Subcutaneous abdominal adipose tissue (tissue), 5 donors: ENCODE data around the gene ACTN4.

Experiments
- H3K27ac ChIP-seq: one replicate; pipeline ENCODE4 v1.7.0; 2013; ENCODE audit warnings: low read depth, mild to moderate bottlenecking, inconsistent platforms, low read length, moderate library complexity
- H3K27me3 ChIP-seq, 5 donors: one replicate each; pipeline ENCODE4 v1.7.0; 2013; ENCODE audit warnings: low read length in 5 of 5, inconsistent platforms in 1 of 5; ENCODE audit not compliant: control insufficient read depth in 5 of 5, insufficient read depth in 4 of 5
- H3K36me3 ChIP-seq, 5 donors: one replicate each; pipeline ENCODE4 v1.7.0; 2013; ENCODE audit warnings: low read length in 5 of 5; ENCODE audit not compliant: control insufficient read depth in 5 of 5, insufficient read depth in 5 of 5
- H3K4me1 ChIP-seq, 5 donors: one replicate each; pipeline ENCODE4 v1.7.0; 2013; ENCODE audit warnings: low read length in 5 of 5, mild to moderate bottlenecking in 3 of 5, moderate library complexity in 1 of 5; ENCODE audit not compliant: control insufficient read depth in 5 of 5, insufficient read depth in 5 of 5
- H3K4me3 ChIP-seq, 5 donors: one replicate each; pipeline ENCODE4 v1.7.0; 2013; ENCODE audit warnings: low read length in 5 of 5, low read depth in 1 of 5
- H3K9ac ChIP-seq, 5 donors: one replicate each; pipeline ENCODE4 v1.7.0; 2013; ENCODE audit warnings: low read length in 5 of 5, mild to moderate bottlenecking in 4 of 5, moderate library complexity in 3 of 5
- H3K9me3 ChIP-seq, 5 donors: one replicate each; pipeline ENCODE4 v1.7.0; 2013; ENCODE audit warnings: low read length in 5 of 5; ENCODE audit not compliant: control insufficient read depth in 5 of 5
- donor health status: healthy.
- donor health status: healthy.
- donor health status: healthy.
- donor health status: healthy.
- donor health status: healthy.

ACTN4 gene

DNA sequence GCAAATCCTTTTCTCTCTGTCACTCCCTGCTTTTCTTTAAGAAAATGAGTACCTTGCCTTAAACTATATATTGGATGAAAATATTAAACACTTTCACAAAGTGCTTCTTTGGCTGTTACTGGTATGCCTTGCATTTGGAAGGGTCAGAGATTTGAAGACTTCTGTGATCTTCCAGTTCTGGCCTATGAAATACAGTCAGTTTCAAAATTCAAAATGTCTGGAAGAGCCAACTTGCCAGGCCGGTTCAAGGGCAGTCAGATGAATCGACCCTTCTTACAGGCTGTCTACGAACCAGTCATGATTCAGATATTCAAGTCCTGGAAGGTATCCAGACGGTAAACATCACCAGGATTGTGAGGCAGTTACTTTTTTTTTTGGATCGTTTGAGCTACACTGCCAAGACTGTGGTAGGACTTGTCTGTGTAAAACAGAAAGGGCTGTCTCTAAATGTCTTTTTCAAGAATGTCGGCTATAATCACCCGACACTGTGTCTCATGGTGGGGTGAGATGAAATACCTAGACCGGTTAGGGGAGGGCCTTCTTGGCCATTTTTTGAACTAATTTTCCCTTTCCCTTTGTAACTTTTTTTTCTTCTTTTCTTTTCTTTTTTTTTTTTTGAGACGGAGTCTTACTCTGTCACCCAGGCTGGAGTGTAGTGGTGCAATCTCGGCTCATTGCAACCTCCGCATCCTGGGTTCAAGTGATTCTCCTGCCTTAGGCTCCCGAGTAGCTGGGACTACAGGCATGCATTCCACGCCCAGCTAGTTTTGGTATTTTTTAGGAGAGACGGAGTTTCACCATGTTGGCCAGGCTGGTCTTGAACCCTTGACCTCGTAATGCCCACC, 11.2 kb downstream of the ACTN4 start:
- Histone ChIP-seq H3K9ac (peak overlapping the region in 4 of 5 donors; percentile 56 to 73 (median 60)), H3K27me3 (no peaks in the 10 kb centered on the region), H3K27ac (peak overlapping the region; percentile 96), H3K4me1 (peaks cover 7 to 96% (median 94%) of the 10 kb centered on the region in 5 donors), H3K36me3 (peaks cover 0 to 5% (median 0%) of the 10 kb centered on the region in 5 donors), H3K4me3 (peak overlapping the region in 2 of 5 donors; percentile 30 to 49), H3K9me3 (no peaks in the 10 kb centered on the region)

DNA sequence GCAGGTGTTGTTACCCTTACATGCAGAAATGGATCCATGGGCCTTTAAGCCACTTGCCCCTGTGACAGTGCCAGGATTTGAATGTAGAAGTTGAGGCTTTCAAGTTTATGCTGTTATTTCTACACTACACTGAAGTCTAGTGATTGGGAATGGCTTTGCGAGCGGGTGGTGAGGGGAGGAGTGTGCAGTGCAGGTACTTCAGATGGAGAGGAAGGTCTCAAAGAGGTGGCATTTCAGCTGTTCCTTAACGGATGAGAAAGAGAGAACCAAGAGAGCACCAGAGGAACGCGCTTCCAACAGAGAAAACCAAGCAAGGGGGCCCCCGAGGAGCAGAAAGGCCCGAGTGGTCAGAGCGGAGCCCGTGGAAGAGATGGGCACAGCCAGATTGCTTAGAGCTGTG, 13.3 kb downstream of the ACTN4 start:
- H3K27me3 ChIP-seq: no peaks in the 10 kb centered on the region
- no peaks in the 10 kb centered on the region for H3K9me3 ChIP-seq
- H3K9ac ChIP-seq: peak overlapping the region in 1 of 5 donors; percentile 36
- peaks cover 16 to 96% (median 94%) of the 10 kb centered on the region in 5 donors for H3K4me1 ChIP-seq
- peak overlapping the region; percentile 96 for H3K27ac ChIP-seq
- peaks cover 0 to 5% (median 0%) of the 10 kb centered on the region in 5 donors for H3K36me3 ChIP-seq
- H3K4me3 ChIP-seq: no peak overlapping the region

DNA sequence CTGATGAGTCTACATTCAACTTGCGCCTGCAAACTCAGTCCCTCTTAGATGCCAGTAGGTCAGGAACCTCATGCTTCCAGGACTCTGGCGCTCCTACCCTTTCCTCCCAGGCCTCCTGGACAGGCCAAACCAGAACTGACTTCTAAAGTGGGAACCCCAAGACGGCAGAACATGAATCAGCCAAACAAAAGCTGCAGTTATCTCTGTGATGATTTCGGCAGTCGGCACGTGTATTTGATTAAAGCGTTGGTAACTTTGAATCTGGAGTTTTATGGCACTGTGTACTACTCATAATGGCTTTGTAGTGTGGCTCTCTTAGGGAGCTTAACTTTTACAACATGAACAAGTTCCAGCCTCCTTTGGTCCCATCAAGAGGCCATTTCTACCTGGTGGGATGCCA, 13.7 kb downstream of the ACTN4 start:
- Histone ChIP-seq H3K4me1 (peaks cover 18 to 96% (median 94%) of the 10 kb centered on the region in 5 donors), H3K4me3 (no peak overlapping the region), H3K36me3 (peaks cover 0 to 5% (median 0%) of the 10 kb centered on the region in 5 donors), H3K27me3 (no peaks in the 10 kb centered on the region), H3K27ac (peak overlapping the region; percentile 96), H3K9ac (peak overlapping the region in 2 of 5 donors; percentile 28 to 36), H3K9me3 (no peaks in the 10 kb centered on the region)

DNA sequence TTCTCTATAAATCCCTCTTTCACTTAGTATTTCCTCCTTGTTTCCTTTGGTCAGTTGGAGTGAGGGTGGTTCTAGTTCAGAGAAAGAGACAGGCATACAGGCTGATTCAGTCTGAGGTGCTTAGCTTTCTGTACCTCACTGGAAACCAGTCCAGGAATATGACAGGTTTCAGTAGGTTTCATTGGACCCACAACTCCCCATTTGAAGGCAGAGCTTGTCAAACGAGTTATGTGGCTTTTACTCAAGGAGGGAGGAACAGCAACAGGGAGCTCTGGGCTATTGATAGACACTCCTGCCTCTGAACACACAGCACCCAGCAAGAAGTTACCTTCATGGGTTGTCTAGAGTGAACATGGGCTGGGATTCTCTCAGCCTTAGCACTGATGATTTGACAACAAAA, 14.5 kb downstream of the ACTN4 start:
- no peak overlapping the region for H3K4me3 ChIP-seq
- peaks cover 21 to 96% (median 94%) of the 10 kb centered on the region in 5 donors for H3K4me1 ChIP-seq
- H3K27me3 ChIP-seq: no peaks in the 10 kb centered on the region
- H3K9me3 ChIP-seq: no peaks in the 10 kb centered on the region
- H3K9ac ChIP-seq: peak overlapping the region in 1 of 5 donors; percentile 53
- H3K27ac ChIP-seq: no peak overlapping the region
- peaks cover 0 to 5% (median 0%) of the 10 kb centered on the region in 5 donors for H3K36me3 ChIP-seq

DNA sequence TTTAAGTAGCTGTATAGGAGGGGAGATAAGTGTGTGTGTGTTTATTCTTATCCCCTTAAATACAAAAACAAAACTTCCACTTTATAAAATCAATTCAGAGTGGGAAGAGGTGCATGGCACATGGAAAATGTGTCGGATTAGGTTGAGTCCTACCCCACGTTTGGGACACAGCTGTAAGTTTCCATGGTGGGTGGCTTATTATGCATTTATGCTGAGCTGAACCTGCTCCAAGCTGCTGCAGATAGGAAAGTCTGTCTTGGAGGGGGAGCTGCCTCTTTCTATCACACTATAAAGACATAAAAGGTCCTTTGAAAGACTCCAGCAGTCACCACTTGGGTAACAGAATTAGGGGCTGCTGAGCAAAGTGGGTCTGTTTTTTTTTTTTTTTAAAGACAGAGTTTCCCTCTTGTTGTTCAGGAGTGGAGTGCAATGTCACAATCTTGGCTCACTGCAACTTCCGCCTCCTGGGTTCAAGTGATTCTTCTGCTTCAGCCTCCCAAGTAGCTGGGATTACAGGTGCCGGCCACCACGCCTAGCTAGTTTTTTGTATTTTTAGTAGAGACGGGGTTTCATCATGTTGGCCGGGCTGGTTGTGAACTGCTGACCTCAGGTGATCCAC, 15.2 kb downstream of the ACTN4 start:
- H3K9me3 ChIP-seq: no peaks in the 10 kb centered on the region
- peaks cover 0 to 5% (median 0%) of the 10 kb centered on the region in 5 donors for H3K36me3 ChIP-seq
- no peaks in the 10 kb centered on the region for H3K27me3 ChIP-seq
- H3K9ac ChIP-seq: no peak overlapping the region
- peak overlapping the region; percentile 62 for H3K27ac ChIP-seq
- H3K4me3 ChIP-seq: no peak overlapping the region
- peaks cover 21 to 96% (median 95%) of the 10 kb centered on the region in 5 donors for H3K4me1 ChIP-seq

DNA sequence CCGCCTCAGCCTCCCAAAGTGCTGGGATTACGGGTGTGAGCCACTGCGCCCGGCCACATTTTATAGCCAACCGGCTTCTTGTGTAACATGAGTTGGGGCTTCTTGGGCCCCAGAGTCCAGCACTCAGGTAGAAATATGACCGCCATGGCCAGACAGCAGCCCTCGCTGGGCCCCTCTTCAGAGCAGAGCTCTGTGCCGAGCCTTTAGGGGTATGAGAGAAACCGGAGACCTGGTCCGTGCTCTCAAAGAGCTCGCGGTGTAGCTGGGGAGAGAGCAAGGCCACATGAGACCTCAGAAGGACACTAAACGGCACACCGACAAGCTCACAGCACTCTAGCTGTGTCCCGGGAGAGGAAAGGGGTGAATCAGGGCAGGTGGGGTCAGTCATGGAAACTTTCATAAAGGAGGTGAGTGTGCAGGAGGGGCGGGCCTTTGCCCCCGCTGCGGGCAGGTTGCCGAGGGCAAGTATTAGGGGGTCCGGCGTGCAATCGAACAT, 15.8 kb downstream of the ACTN4 start:
- Histone ChIP-seq H3K27me3 (no peaks in the 10 kb centered on the region), H3K4me1 (peaks cover 21 to 96% (median 95%) of the 10 kb centered on the region in 5 donors), H3K36me3 (peaks cover 0 to 7% (median under 1%) of the 10 kb centered on the region in 5 donors), H3K9me3 (no peaks in the 10 kb centered on the region), H3K27ac (peak overlapping the region; percentile 62), H3K4me3 (peak overlapping the region in 3 of 5 donors; percentile 20 to 31 (median 28)), H3K9ac (peak overlapping the region in 1 of 5 donors; percentile 1)

DNA sequence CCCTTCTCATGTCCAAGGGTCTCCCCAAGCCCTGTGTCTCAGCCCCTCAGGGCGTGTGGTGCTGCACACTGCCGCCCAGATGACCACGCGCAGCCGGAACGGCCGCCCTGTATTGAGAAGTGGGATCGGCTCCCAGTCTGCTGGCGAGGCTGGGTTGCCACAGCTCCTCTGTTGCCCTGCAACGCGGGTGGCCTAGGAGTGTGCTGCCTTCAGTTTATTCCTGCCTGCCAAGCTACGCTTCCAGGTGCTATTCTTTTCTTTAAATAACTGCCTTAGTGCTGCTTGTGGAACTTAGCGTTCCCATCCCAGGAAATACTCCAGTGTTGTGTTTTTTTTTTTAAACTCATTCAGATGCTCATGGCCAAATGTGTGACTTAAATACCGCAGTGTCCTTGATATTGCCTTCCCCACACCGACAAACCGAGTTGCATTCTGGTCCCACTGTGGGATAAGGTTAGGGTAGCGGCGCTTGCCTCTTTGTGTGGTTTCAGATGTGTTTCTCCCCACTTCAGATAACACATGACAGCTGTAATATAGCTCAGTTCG, 16.6 kb downstream of the ACTN4 start:
- H3K36me3 ChIP-seq: peaks cover 0 to 10% (median 2%) of the 10 kb centered on the region in 5 donors
- peak overlapping the region; percentile 62 for H3K27ac ChIP-seq
- H3K27me3 ChIP-seq: no peaks in the 10 kb centered on the region
- no peaks in the 10 kb centered on the region for H3K9me3 ChIP-seq
- H3K9ac ChIP-seq: peak overlapping the region in 3 of 5 donors; percentile 9 to 63 (median 20)
- peaks cover 21 to 96% (median 91%) of the 10 kb centered on the region in 5 donors for H3K4me1 ChIP-seq
- H3K4me3 ChIP-seq: peak overlapping the region in 4 of 5 donors; percentile 17 to 31 (median 24)

DNA sequence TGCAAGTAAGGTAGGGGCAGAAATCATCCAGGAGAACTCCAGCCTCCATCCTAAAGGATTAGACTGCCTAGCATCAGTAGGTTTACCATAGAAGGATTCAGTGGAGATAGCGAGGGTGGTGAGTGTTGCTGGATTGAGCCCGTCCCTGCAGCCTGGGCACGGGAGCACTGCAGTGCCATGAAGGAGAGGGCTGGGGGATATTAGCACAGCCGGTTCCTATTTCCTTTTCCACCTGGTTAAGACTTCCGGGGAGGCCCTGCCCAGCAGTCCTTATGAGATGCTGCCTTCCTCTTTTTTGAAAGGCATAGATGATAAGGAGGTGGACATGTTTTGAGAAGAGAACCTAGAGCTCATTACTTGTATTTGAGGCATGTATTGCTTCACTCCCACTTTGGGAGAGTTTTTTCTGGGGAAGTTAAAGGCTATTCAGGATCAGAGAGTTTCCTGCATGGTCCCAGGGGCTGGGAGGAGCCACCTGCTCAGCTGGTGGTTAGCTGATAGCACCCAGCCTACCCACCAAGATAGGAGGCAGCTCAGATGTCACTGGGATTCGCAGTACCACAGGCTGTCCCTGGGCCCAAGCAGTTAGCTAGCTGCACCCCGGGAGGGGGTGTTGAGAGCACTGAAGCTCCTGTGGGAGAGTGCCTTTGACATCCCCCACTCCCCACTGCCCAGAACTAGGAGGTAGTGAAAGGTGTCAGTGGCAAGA, 17.2 kb downstream of the ACTN4 start:
- no peaks in the 10 kb centered on the region for H3K9me3 ChIP-seq
- H3K4me3 ChIP-seq: peak overlapping the region in 4 of 5 donors; percentile 4 to 36 (median 30)
- peaks cover 0 to 10% (median 2%) of the 10 kb centered on the region in 5 donors for H3K36me3 ChIP-seq
- H3K4me1 ChIP-seq: peaks cover 23 to 96% (median 91%) of the 10 kb centered on the region in 5 donors
- peak overlapping the region; percentile 87 for H3K27ac ChIP-seq
- peak overlapping the region; percentile 9 to 63 (median 41) for H3K9ac ChIP-seq
- H3K27me3 ChIP-seq: no peaks in the 10 kb centered on the region

DNA sequence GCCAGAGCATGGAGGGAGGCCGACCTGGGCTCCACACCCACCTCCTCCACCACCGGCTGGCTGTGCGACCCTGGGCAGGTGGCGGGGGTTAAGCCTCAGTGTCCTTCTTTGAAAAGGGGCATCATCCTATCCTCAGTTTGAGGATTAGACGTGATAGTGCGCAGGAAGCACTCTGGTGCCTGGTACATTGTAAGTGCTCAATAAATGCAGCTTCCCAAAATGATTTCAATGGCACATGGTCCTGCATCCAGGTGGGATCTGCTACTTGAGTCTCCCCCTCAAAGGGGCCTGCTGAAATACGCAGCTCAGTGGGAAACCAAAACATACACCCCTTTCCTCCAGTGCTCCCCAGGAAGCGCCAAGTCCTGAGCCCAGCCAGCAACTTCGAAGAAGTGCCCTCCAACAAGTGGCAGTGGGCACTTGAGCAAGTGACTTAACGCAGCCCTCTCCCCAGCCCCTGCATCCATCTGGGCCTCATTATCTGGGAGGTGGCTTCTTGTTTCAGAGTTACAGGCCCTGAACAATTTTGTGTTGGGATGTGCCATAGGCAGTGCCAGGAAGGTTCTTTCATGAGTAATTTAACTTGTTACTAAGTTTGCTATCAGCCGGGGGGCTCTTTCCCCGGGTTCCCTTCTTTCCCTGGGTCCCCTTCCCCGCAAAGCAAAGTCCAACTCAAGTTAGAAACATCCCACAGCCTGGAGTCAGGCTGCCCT, 17.9 kb downstream of the ACTN4 start:
- Histone ChIP-seq H3K4me3 (peak overlapping the region; percentile 2 to 45 (median 22)), H3K9ac (peak overlapping the region; percentile 31 to 63 (median 59)), H3K27me3 (no peaks in the 10 kb centered on the region), H3K36me3 (peaks cover 0 to 10% (median 2%) of the 10 kb centered on the region in 5 donors), H3K27ac (peak overlapping the region; percentile 87), H3K9me3 (no peaks in the 10 kb centered on the region), H3K4me1 (peaks cover 23 to 96% (median 90%) of the 10 kb centered on the region in 5 donors)
